ENCODE results near the gene SLC18A3. TPM values are rescaled to one million over a fixed set of nuclear protein-coding genes. Genes with fewer than 3 reads are reported as not detected.

Gene SLC18A3
- total RNA-seq, 2 experiments from 2014 or later: not detected

GRCh38 chr10:49613882-49614241 is 3.8 kb downstream of the SLC18A3 start, which contains the start of gene CHAT:
Gene CHAT (plus strand): TSS chr10:49614037. CDS start chr10:49614190, 153 bp downstream.
- no peak for TF ChIP-seq CTCF (IDR thresholded peaks at IDR 0.05)
- ATAC-seq (ENCODE audit: poor library complexity) (no peak), DNase-seq (no peak)
- ChIA-PET POLR2A (no interaction called here), CTCF (no interaction called here)
- no peaks in the 10 kb centered on the region for H3K36me3 Mint-ChIP-seq (ENCODE audit: low read depth)
- H3K9me3 Mint-ChIP-seq: no peaks in the 10 kb centered on the region
- peaks cover 80% of the 10 kb centered on the region for H3K27me3 Mint-ChIP-seq
- H3K4me3 Mint-ChIP-seq: no peak within 1 kb of the TSS
- intact Hi-C loops (cut with DNase I, micrococcal nuclease): no loop called here
- Histone ChIP-seq H3K27ac (ENCODE audit: low read depth in 1 of 2, low read length in 2 of 2) (no peak within 1 kb of the TSS), H3K27me3 (ENCODE audit: control insufficient read depth in 1 of 2, insufficient read depth in 2 of 2, low read length in 2 of 2) (peaks cover 61 to 88% of the 10 kb centered on the region in 2 experiments), H3K36me3 (ENCODE audit: insufficient read depth, low read length) (no peaks in the 10 kb centered on the region), H3K9me3 (ENCODE audit: control insufficient read depth in 1 of 2, insufficient read depth in 1 of 2, low read length in 2 of 2) (peaks cover 0 to 56% of the 10 kb centered on the region in 2 experiments), H3K4me1 (ENCODE audit: insufficient read depth, low read length) (peaks cover 5% of the 10 kb centered on the region), H3K4me3 (ENCODE audit: low read length) (no peak within 1 kb of the TSS)
- H3K4me1 Mint-ChIP-seq (ENCODE audit: low read depth): peaks cover 8% of the 10 kb centered on the region
- no peak within 1 kb of the TSS for H3K27ac Mint-ChIP-seq

DNA sequence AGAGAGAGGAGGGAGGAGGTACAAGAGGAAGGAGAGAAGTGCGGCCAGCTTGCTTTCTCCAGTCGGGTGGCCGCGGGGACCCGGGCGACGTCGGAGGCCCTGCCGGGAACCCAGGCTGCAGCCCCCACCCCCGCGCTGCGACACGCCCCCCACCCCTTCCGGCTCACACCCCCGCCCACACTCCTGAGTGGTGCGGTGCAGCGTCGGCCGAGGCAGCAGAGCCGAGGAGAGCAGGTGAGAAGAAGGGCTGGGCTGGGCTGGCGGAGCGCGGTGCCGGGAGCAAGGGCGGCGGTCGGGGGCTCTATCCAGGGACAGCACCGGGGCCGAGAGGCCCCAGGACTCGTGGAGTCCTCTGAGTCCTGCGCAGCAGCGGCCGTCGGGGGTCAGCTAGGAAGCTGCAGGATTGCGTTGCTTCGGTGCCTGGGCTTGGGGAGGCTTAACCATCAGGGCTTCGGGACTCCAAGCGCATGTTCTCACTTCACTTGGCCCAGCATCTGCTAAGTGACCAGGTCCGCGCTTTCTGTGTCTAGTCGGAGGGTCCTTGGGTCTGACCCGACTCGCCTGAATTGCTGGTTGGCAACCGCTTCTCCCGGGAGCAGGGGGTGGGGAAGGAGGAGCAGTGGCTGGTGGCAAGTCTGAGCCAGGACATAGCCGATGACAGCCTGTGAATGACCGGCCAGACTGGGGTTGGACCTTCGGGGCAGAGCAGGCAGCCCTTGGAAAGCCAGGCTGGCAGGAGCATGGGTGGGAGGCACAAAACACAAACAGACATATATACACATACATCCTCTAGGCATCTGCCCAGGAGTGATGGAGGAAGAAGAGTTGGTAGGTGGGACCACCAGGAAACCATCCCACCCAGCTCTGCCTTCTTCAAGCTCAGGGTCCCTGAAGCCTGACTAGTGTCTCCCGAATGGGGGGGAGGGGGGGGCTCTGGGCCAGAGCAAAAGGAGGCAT is 4.4 kb downstream of the SLC18A3 start:
- ATAC-seq (ENCODE audit: poor library complexity): no peak
- H3K27me3 ChIP-seq (ENCODE audit: control insufficient read depth in 1 of 2, insufficient read depth in 2 of 2, low read length in 2 of 2): peaks cover 55 to 84% of the 10 kb centered on the region in 2 experiments
- no peaks in the 10 kb centered on the region for H3K9me3 Mint-ChIP-seq
- H3K9me3 ChIP-seq (ENCODE audit: control insufficient read depth in 1 of 2, insufficient read depth in 1 of 2, low read length in 2 of 2): peaks cover 0 to 50% of the 10 kb centered on the region in 2 experiments
- CTCF ChIA-PET: no interaction called here
- no peak overlapping the region for H3K4me3 Mint-ChIP-seq
- DNase-seq: peak in 1 of 14 experiments; percentile 6
- H3K4me3 ChIP-seq (ENCODE audit: low read length): no peak overlapping the region
- peaks cover 5% of the 10 kb centered on the region for H3K4me1 ChIP-seq (ENCODE audit: insufficient read depth, low read length)
- no peak overlapping the region for H3K27ac Mint-ChIP-seq
- H3K4me1 Mint-ChIP-seq (ENCODE audit: low read depth): peaks cover 8% of the 10 kb centered on the region
- peaks cover 80% of the 10 kb centered on the region for H3K27me3 Mint-ChIP-seq
- intact Hi-C loops (cut with DNase I, micrococcal nuclease): no loop called here
- H3K27ac ChIP-seq (ENCODE audit: low read depth in 1 of 2, low read length in 2 of 2): no peak overlapping the region
- POLR2A ChIA-PET: no interaction called here
- no peaks in the 10 kb centered on the region for H3K36me3 ChIP-seq (ENCODE audit: insufficient read depth, low read length)
- TF ChIP-seq CTCF (IDR thresholded peaks at IDR 0.05): no peak
- H3K36me3 Mint-ChIP-seq (ENCODE audit: low read depth): no peaks in the 10 kb centered on the region

DNA sequence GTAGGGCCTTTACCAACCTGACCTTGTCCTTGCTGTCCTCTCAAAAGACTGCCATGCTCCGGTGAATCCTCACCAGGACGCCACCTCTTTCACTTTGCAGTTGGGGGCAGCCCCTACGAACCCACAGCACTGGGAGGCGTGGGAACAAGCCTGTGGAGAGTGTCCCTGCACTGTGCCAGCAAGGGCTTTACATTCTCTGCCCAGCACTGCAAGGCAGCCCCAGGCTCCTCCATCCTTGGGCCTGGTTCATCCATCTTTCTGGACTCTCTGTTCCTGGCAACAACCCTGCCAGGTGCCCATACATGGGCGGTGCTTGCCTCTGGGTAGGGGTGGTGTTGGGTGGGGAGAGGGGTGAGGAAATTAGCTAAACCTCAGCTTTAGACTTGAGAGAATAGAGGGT is 5.1 kb downstream of the SLC18A3 start:
- ChIA-PET POLR2A (no interaction called here), CTCF (no interaction called here)
- no peaks in the 10 kb centered on the region for H3K9me3 Mint-ChIP-seq
- no peak overlapping the region for H3K27ac Mint-ChIP-seq
- H3K4me3 Mint-ChIP-seq: no peak overlapping the region
- ATAC-seq (ENCODE audit: poor library complexity) (no peak), DNase-seq (no peak)
- no peaks in the 10 kb centered on the region for H3K36me3 ChIP-seq (ENCODE audit: insufficient read depth, low read length)
- H3K36me3 Mint-ChIP-seq (ENCODE audit: low read depth): no peaks in the 10 kb centered on the region
- no peak overlapping the region for H3K4me3 ChIP-seq (ENCODE audit: low read length)
- peaks cover 0 to 47% of the 10 kb centered on the region in 2 experiments for H3K9me3 ChIP-seq (ENCODE audit: control insufficient read depth in 1 of 2, insufficient read depth in 1 of 2, low read length in 2 of 2)
- TF ChIP-seq CTCF (IDR thresholded peaks at IDR 0.05): no peak
- H3K4me1 ChIP-seq (ENCODE audit: insufficient read depth, low read length): peaks cover 5% of the 10 kb centered on the region
- H3K27ac ChIP-seq (ENCODE audit: low read depth in 1 of 2, low read length in 2 of 2): no peak overlapping the region
- intact Hi-C loops (cut with DNase I, micrococcal nuclease): no loop called here
- H3K4me1 Mint-ChIP-seq (ENCODE audit: low read depth): peaks cover 8% of the 10 kb centered on the region
- peaks cover 87% of the 10 kb centered on the region for H3K27me3 Mint-ChIP-seq
- peaks cover 52 to 84% of the 10 kb centered on the region in 2 experiments for H3K27me3 ChIP-seq (ENCODE audit: control insufficient read depth in 1 of 2, insufficient read depth in 2 of 2, low read length in 2 of 2)
